GM12872 (cell line): ENCODE results near the gene FAM131C.

Experiments
- CTCF ChIP-seq: IDR thresholded peaks from 3 replicates; pipeline ENCODE4 v1.5.1; 2011; ENCODE audit warnings: low read depth, mild to moderate bottlenecking, low read length, moderate library complexity; ENCODE audit not compliant: insufficient read depth

FAM131C gene

GRCh38 chr1:16072616-16073484 is 601 bp downstream of the FAM131C start:
- no peak for TF ChIP-seq CTCF

GRCh38 chr1:16072095-16072494 is 1.4 kb downstream of the FAM131C start:
- TF ChIP-seq CTCF = no peak

GRCh38 chr1:16071614-16072013 is 1.8 kb downstream of the FAM131C start:
- TF ChIP-seq CTCF = no peak

- TF ChIP-seq CTCF = no peak
Measured at GRCh38 chr1:16070640-16071355, 2.7 kb downstream of the FAM131C start.

- TF ChIP-seq CTCF = no peak
Measured at GRCh38 chr1:16068356-16069270, 4.8 kb downstream of the FAM131C start.

GRCh38 chr1:16067933-16068332 is 5.5 kb downstream of the FAM131C start:
- no peak for TF ChIP-seq CTCF

GRCh38 chr1:16067127-16067768 is 6.2 kb downstream of the FAM131C start:
- TF ChIP-seq CTCF = no peak
